ENCODE measurements around the gene CCL27. TPM values are rescaled to one million over a fixed set of nuclear protein-coding genes. Genes with fewer than 3 reads are reported as not detected.
A peak's percentile ranks its signal among the peaks of the same experiment; 100 is the strongest.

The CCL27 gene
- total RNA-seq, 1 donor: 0.36 TPM

DNA sequence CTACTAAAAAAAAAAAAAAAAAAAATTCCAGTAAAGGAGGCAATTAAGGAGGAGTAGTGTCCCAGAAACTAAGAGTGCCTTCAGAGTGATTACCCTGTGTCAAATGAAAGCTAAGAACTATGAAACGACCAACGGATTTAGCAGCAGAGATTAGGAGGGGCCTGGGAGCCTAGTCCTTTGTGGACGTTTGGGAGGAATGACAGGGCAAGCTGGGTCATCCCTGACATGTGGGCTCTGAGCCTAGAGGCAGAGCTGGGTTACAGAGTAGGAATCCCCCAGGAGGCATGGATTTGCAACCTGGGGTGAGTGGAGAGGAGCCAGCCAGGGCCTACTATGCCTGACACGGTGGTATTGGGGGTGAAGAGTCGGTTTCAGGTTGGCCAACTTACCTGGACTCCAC, 29.3 kb downstream of the CCL27 start:
- TF ChIP-seq, protein P1, sequence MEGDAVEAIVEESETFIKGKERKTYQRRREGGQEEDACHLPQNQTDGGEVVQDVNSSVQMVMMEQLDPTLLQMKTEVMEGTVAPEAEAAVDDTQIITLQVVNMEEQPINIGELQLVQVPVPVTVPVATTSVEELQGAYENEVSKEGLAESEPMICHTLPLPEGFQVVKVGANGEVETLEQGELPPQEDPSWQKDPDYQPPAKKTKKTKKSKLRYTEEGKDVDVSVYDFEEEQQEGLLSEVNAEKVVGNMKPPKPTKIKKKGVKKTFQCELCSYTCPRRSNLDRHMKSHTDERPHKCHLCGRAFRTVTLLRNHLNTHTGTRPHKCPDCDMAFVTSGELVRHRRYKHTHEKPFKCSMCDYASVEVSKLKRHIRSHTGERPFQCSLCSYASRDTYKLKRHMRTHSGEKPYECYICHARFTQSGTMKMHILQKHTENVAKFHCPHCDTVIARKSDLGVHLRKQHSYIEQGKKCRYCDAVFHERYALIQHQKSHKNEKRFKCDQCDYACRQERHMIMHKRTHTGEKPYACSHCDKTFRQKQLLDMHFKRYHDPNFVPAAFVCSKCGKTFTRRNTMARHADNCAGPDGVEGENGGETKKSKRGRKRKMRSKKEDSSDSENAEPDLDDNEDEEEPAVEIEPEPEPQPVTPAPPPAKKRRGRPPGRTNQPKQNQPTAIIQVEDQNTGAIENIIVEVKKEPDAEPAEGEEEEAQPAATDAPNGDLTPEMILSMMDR (IDR thresholded peaks at IDR 0.05; ENCODE audit: extremely low read depth, low read depth, low read length): no peak
- H4K20me1 ChIP-seq (ENCODE audit: insufficient read depth, low read length): peaks cover 19% of the 10 kb centered on the region
- H3K27me3 ChIP-seq (ENCODE audit: insufficient read depth, low read length): peaks cover 30% of the 10 kb centered on the region
- H3K4me3 ChIP-seq (ENCODE audit: insufficient read depth, low read length): no peak overlapping the region
- peaks cover 8% of the 10 kb centered on the region for H3K36me3 ChIP-seq (ENCODE audit: insufficient read depth, low read length)
- H3K9me3 ChIP-seq (ENCODE audit: low read depth, low read length): no peaks in the 10 kb centered on the region
- H3K79me2 ChIP-seq (ENCODE audit: insufficient read depth, low read length): peaks cover 23% of the 10 kb centered on the region
- H2AFZ ChIP-seq (ENCODE audit: low read length): no peak overlapping the region
- H3K27ac ChIP-seq (ENCODE audit: low read depth, low read length): no peak overlapping the region
- no peak overlapping the region for H3K4me2 ChIP-seq (ENCODE audit: insufficient read depth, low read length)
- peaks cover 19% of the 10 kb centered on the region for H3K4me1 ChIP-seq (ENCODE audit: insufficient read depth, low read length)
- peak; percentile 85 for DNase-seq (ENCODE audit: insufficient read length, low spot score, missing footprints)

DNA sequence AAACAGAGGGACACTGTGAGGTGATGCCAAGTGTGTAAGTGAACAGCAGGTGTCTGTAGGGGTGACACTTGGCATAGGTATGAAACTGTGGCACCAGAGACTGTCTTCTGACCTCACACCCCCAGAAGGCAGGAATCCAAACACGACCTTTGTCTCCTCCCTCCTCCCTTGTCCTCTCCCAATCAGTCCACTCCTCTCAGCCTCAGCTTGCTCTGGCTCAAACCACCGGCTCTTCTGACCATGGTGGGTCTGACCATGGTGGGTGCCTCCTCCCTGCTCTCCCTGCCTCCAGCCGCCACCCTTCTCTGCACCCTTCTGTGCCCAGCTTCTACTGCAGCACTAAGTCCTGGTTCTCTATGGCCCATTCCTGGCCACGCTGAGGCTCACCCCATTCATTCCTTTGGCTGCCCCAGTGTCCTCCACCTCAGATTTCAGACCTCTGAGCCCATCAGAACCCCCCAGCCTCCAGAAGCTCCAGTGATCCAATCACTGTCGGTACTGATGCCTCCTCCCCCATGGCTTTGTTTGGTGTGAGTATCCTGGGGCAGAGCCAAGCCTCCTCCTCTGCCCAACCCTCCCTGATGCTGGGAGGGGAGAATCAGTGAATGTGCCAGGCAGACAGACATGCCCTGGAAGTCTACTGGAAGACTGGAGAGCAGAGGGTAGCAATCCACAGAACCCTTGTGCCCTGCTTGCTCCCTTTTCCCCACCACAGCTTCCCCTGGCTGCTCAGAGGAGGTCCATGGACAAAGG, 31.9 kb downstream of the CCL27 start:
- DNase-seq (ENCODE audit: insufficient read length, low spot score, missing footprints): peak; percentile 88
- Histone ChIP-seq H3K79me2 (ENCODE audit: insufficient read depth, low read length) (peaks cover 6% of the 10 kb centered on the region), H3K4me1 (ENCODE audit: insufficient read depth, low read length) (peaks cover 5% of the 10 kb centered on the region), H3K4me2 (ENCODE audit: insufficient read depth, low read length) (no peak overlapping the region), H3K27me3 (ENCODE audit: insufficient read depth, low read length) (peaks cover 56% of the 10 kb centered on the region), H2AFZ (ENCODE audit: low read length) (no peak overlapping the region), H3K9me3 (ENCODE audit: low read depth, low read length) (no peaks in the 10 kb centered on the region), H3K36me3 (ENCODE audit: insufficient read depth, low read length) (peaks cover 8% of the 10 kb centered on the region), H3K27ac (ENCODE audit: low read depth, low read length) (no peak overlapping the region), H3K4me3 (ENCODE audit: insufficient read depth, low read length) (no peak overlapping the region), H4K20me1 (ENCODE audit: insufficient read depth, low read length) (peaks cover 16% of the 10 kb centered on the region)
- TF ChIP-seq, protein P1 (IDR thresholded peaks at IDR 0.05; ENCODE audit: extremely low read depth, low read depth, low read length): no peak

DNA sequence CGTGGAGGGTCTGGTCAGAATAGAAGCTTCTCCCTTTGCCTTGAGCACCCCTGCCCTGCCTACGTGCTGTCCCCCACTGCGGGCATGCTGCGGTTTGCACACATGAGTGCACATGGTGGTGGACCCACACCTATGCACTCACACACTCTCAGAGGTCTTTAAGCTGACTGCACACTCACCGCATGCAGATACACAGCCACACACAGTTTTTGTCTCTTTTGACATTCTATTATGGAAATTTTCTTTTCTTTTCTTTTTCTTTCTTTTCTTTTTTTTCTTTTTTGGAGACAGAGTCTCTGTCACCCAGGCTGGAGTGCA, 33.0 kb downstream of the CCL27 start:
- peaks cover 7% of the 10 kb centered on the region for H4K20me1 ChIP-seq (ENCODE audit: insufficient read depth, low read length)
- TF ChIP-seq, protein P1 (IDR thresholded peaks at IDR 0.05; ENCODE audit: extremely low read depth, low read depth, low read length): no peak
- no peaks in the 10 kb centered on the region for H3K9me3 ChIP-seq (ENCODE audit: low read depth, low read length)
- no peaks in the 10 kb centered on the region for H3K36me3 ChIP-seq (ENCODE audit: insufficient read depth, low read length)
- peaks cover 4% of the 10 kb centered on the region for H3K4me1 ChIP-seq (ENCODE audit: insufficient read depth, low read length)
- H3K79me2 ChIP-seq (ENCODE audit: insufficient read depth, low read length): no peaks in the 10 kb centered on the region
- H2AFZ ChIP-seq (ENCODE audit: low read length): no peak overlapping the region
- no peak overlapping the region for H3K4me2 ChIP-seq (ENCODE audit: insufficient read depth, low read length)
- H3K27ac ChIP-seq (ENCODE audit: low read depth, low read length): no peak overlapping the region
- H3K27me3 ChIP-seq (ENCODE audit: insufficient read depth, low read length): peaks cover 67% of the 10 kb centered on the region
- no peak for DNase-seq (ENCODE audit: insufficient read length, low spot score, missing footprints)
- no peak overlapping the region for H3K4me3 ChIP-seq (ENCODE audit: insufficient read depth, low read length)

DNA sequence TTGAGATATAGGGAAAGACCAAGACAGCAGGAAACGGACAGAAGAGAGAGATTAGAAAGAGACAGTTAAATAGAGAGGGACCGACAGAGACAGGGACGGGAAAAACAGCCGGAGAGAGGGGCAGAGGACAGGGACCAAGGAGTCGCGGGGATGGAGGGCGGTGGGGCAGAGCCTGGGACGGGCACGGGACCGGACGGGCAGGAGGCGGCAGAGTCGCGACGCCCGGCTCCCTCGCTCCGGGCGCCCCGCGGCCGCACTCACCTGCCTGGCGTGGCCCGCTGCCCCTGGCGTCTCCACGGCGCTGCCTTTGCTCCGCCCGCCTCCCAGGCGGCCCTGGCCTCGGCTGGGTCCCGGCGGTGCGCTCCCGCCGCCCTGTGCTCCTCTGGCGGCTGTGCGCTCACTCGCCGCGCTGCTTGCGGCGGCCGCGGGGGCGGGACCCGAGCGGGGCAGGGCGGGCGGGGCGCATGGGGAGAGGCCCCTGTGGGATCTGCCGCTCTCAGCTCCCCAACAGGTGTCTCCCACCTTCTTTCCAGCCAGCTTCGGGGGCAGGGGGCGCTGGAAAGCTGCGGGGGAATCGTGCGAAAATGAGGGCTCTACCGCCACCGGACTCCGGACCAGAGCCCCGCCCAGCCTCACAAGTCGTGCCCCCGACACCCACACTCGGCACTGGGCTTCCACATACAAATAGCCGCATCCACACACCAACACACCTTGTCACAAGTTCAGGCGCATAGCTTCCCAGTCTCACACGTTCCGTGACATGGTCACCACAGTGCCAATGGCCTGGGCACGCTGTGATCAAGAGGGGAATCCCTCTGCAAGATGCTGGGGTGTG, 33.6 kb downstream of the CCL27 start, which contains the start of gene ARID3C:
Gene ARID3C (minus strand): TSS at position 411 of the 835 bp plus-strand sequence. CDS start 1,052 bp downstream, outside the sequence.
- H3K9me3 ChIP-seq (ENCODE audit: low read depth, low read length): no peaks in the 10 kb centered on the region
- H3K27me3 ChIP-seq (ENCODE audit: insufficient read depth, low read length): peaks cover 73% of the 10 kb centered on the region
- peaks cover 7% of the 10 kb centered on the region for H4K20me1 ChIP-seq (ENCODE audit: insufficient read depth, low read length)
- no peaks in the 10 kb centered on the region for H3K36me3 ChIP-seq (ENCODE audit: insufficient read depth, low read length)
- H3K4me3 ChIP-seq (ENCODE audit: insufficient read depth, low read length): peak within 1 kb of the TSS; percentile 37
- H3K27ac ChIP-seq (ENCODE audit: low read depth, low read length): no peak within 1 kb of the TSS
- H3K4me2 ChIP-seq (ENCODE audit: insufficient read depth, low read length): peak within 1 kb of the TSS; percentile 50
- peaks cover 4% of the 10 kb centered on the region for H3K4me1 ChIP-seq (ENCODE audit: insufficient read depth, low read length)
- TF ChIP-seq, protein P1 (IDR thresholded peaks at IDR 0.05; ENCODE audit: extremely low read depth, low read depth, low read length): no peak
- DNase-seq (ENCODE audit: insufficient read length, low spot score, missing footprints): peak; percentile 89
- no peak within 1 kb of the TSS for H2AFZ ChIP-seq (ENCODE audit: low read length)
- no peaks in the 10 kb centered on the region for H3K79me2 ChIP-seq (ENCODE audit: insufficient read depth, low read length)
